ENCODE data around the gene LIN7B. TPM values are rescaled to one million over a fixed set of nuclear protein-coding genes. Genes with fewer than 3 reads are reported as not detected.

LIN7B gene
- total RNA-seq, 1 experiment from 2014 or later = 4.2 TPM

DNA sequence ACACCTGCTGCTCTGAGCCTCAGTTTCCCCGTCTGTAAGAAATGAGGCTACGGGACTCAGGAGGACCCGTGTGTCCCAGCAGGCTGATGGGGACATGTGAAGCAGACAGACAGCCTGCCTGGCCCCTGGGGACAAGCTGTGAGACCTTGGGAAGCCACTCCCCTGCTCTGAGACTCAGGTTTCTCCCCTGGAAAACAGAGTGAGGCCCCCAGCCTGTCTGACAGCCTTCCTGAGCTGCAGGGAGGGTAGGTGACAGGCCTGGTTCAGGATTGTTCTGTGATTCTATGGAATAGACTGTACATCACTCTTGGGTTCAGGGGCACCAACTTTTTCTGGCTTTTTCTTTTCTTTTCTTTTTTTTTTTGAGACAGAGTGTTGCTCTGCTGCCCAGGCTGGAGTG lies 46.6 kb upstream of the LIN7B start:
- peaks cover 7 to 14% of the 10 kb centered on the region in 2 experiments; a peak in 4 of 5 replicates for H3K9me3 Mint-ChIP-seq
- no peak overlapping the region for H3K27ac Mint-ChIP-seq
- Histone ChIP-seq H3K79me2 (ENCODE audit: insufficient read depth, low read length) (no peaks in the 10 kb centered on the region), H4K20me1 (ENCODE audit: control insufficient read depth, insufficient read depth, insufficient read length) (no peaks in the 10 kb centered on the region), H3K9ac (ENCODE audit: extremely low read depth, insufficient read length, low read length) (no peak overlapping the region), H3K56ac (ENCODE audit: insufficient read length, low read depth, low read length) (no peak overlapping the region), H3K4me1 (ENCODE audit: insufficient read depth, low read length) (peaks cover 2% of the 10 kb centered on the region; the same call in 1 of the 2 replicates), H4K91ac (ENCODE audit: insufficient read length, low read depth, low read length) (no peak overlapping the region), H2BK12ac (ENCODE audit: insufficient read length, low read depth, low read length) (no peak overlapping the region), H3K4me2 (ENCODE audit: insufficient read depth, insufficient read length, low read length) (no peak overlapping the region), H2AFZ (ENCODE audit: low read length) (no peak overlapping the region), H3K4ac (ENCODE audit: low read depth, low read length) (no peak overlapping the region), H3K27ac (ENCODE audit: insufficient read length, low read depth, low read length) (no peak overlapping the region), H3K79me1 (ENCODE audit: insufficient read depth, low read depth, low read length, poor library complexity, severe bottlenecking) (no peaks in the 10 kb centered on the region), H2BK20ac (ENCODE audit: low read depth, low read length, poor library complexity, severe bottlenecking) (no peak overlapping the region), H4K5ac (ENCODE audit: insufficient read length, low read depth, low read length) (no peak overlapping the region), H3K27me3 (ENCODE audit: insufficient read depth, low read length) (peaks cover 36% of the 10 kb centered on the region; the same call in 1 of the 2 replicates), H3K23ac (ENCODE audit: insufficient read length, low read depth, low read length) (no peak overlapping the region), H3K9me3 (ENCODE audit: control insufficient read depth, low read depth, low read length) (no peaks in the 10 kb centered on the region), H3T11ph (ENCODE audit: low read length) (no peak overlapping the region), H3K23me2 (ENCODE audit: insufficient read length, low read depth, low read length, poor library complexity, severe bottlenecking) (peaks cover 3% of the 10 kb centered on the region), H2BK15ac (ENCODE audit: low read depth, low read length) (no peak overlapping the region; the same call in 1 of the 2 replicates), H3K14ac (ENCODE audit: insufficient read depth, low read length) (no peak overlapping the region), H3K18ac (ENCODE audit: insufficient read length, low read depth, low read length) (no peak overlapping the region), H4K8ac (replicated peaks; ENCODE audit: insufficient read length, low read depth, low read length) (no peak overlapping the region), H2AK5ac (ENCODE audit: insufficient read length, low read length) (no peak overlapping the region), H2BK5ac (ENCODE audit: insufficient read length, low read length) (no peak overlapping the region), H2BK120ac (ENCODE audit: low read depth, low read length, poor library complexity, severe bottlenecking) (no peak overlapping the region)
- DNase-seq = no peak
- H3K4me1 Mint-ChIP-seq = peaks cover 29 to 46% of the 10 kb centered on the region in 2 experiments
- H3K36me3 Mint-ChIP-seq (ENCODE audit: insufficient read depth in 1 of 3, low read depth in 3 of 3) = peaks cover 0 to 4% (median 3%) of the 10 kb centered on the region in 3 experiments; a peak in 3 of 7 replicates
- H3K4me3 Mint-ChIP-seq = no peak overlapping the region
- TF ChIP-seq, protein P1, sequence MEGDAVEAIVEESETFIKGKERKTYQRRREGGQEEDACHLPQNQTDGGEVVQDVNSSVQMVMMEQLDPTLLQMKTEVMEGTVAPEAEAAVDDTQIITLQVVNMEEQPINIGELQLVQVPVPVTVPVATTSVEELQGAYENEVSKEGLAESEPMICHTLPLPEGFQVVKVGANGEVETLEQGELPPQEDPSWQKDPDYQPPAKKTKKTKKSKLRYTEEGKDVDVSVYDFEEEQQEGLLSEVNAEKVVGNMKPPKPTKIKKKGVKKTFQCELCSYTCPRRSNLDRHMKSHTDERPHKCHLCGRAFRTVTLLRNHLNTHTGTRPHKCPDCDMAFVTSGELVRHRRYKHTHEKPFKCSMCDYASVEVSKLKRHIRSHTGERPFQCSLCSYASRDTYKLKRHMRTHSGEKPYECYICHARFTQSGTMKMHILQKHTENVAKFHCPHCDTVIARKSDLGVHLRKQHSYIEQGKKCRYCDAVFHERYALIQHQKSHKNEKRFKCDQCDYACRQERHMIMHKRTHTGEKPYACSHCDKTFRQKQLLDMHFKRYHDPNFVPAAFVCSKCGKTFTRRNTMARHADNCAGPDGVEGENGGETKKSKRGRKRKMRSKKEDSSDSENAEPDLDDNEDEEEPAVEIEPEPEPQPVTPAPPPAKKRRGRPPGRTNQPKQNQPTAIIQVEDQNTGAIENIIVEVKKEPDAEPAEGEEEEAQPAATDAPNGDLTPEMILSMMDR (conservative IDR thresholded peaks at IDR 0.05) = no peak
- no CpG with 5 or more reads among the region's 3 CpGs for WGBS (ENCODE audit: extremely low coverage, insufficient read length, low lambda C conversion rate)
- peaks cover 83% of the 10 kb centered on the region for H3K27me3 Mint-ChIP-seq (ENCODE audit: low read depth)

Data from H9 (cell line).